SK-N-SH treated with all-trans-retinoic acid at 6 μM for 48 hours (cell line): ENCODE results near the gene CDKN2B-AS1.

ENCODE experiments used
- ARNTL ChIP-seq: fragments of 450-650 bp; formaldehyde crosslinking; IDR thresholded peaks from 2 replicates; pipeline ENCODE4 v1.5.0; 2020; ENCODE audit warnings: low read depth, mild to moderate bottlenecking, moderate library complexity, borderline replicate concordance
- GLIS3 ChIP-seq: fragments of 250-450 bp; sonication (Bioruptor Pico); IDR thresholded peaks from 2 replicates; pipeline ENCODE4 v1.5.0; 2020; ENCODE audit warnings: mild to moderate bottlenecking, moderate library complexity
- PPARA ChIP-seq: fragments of 250-450 bp; sonication (Bioruptor Pico); IDR thresholded peaks from 2 replicates; pipeline ENCODE4 v1.5.0; 2020; ENCODE audit warnings: mild to moderate bottlenecking, borderline replicate concordance
- RARB ChIP-seq: fragments of 250-450 bp; sonication (Bioruptor Pico); IDR thresholded peaks from 2 replicates; pipeline ENCODE4 v1.8.0; 2021; ENCODE audit warnings: mild to moderate bottlenecking, moderate library complexity
- TCF4 ChIP-seq: fragments of 250-450 bp; sonication (Bioruptor Pico); IDR thresholded peaks from 2 replicates; pipeline ENCODE4 v1.8.0; 2021; ENCODE audit warnings: mild to moderate bottlenecking, moderate library complexity, borderline replicate concordance
- TOX ChIP-seq: fragments of 250-450 bp; sonication (Bioruptor Pico); IDR thresholded peaks from 2 replicates; pipeline ENCODE4 v1.8.0; 2021; ENCODE audit warnings: mild to moderate bottlenecking, moderate library complexity, borderline replicate concordance
- ZFP3 ChIP-seq: fragments of 250-450 bp; sonication (Bioruptor Pico); IDR thresholded peaks from 2 replicates; pipeline ENCODE4 v1.5.0; 2020; ENCODE audit warnings: mild to moderate bottlenecking, moderate library complexity
- ZFP30 ChIP-seq: fragments of 450-650 bp; formaldehyde crosslinking; IDR thresholded peaks from 2 replicates; pipeline ENCODE4 v1.5.0; 2022; ENCODE audit warnings: mild to moderate bottlenecking, moderate library complexity
- ZNF70 ChIP-seq: fragments of 450-650 bp; formaldehyde crosslinking; IDR thresholded peaks from 2 replicates; pipeline ENCODE4 v1.5.0; 2020; ENCODE audit warnings: mild to moderate bottlenecking, moderate library complexity
- TF ChIP-seq, protein P1 (sequence below): fragments of 250-450 bp; sonication (Bioruptor Pico); IDR thresholded peaks from 2 replicates; pipeline ENCODE4 v1.8.0; 2020; ENCODE audit warnings: mild to moderate bottlenecking, moderate library complexity, borderline replicate concordance
- TF ChIP-seq, protein P2 (sequence below): fragments of 250-450 bp; sonication (Bioruptor Pico); IDR thresholded peaks from 2 replicates; pipeline ENCODE4 v1.5.1; 2020; ENCODE audit warnings: low read depth, mild to moderate bottlenecking, moderate library complexity
- TF ChIP-seq, protein P3 (sequence below): fragments of 250-450 bp; sonication (Bioruptor Pico); IDR thresholded peaks from 2 replicates; pipeline ENCODE4 v1.5.0; 2020; ENCODE audit warnings: mild to moderate bottlenecking, moderate library complexity
- TF ChIP-seq, protein P4 (sequence below): fragments of 250-450 bp; sonication (Bioruptor Pico); IDR thresholded peaks from 2 replicates; pipeline ENCODE4 v1.8.0; 2021; ENCODE audit warnings: low read depth, mild to moderate bottlenecking, moderate library complexity, borderline replicate concordance

DNA sequence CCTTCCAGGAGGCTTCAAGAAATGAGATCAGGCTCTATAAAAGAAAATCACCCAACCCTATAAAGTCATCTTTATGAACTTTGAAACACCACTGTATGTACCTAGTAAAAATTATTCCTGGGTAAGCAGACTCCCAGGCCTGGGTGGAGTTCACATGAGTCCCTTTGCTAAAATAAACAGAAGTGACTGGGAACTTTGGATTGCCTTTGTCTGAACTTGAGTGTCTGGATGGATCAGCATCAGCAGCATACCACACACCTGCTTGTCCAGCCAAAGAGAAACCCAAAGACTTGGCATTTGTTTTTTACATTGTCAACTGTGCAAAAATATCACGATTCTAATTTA, 94.1 kb downstream of the CDKN2B-AS1 start:
- TF ChIP-seq ZFP30 (CRISPR knock-in tag): no peak
- TF ChIP-seq, protein P1, sequence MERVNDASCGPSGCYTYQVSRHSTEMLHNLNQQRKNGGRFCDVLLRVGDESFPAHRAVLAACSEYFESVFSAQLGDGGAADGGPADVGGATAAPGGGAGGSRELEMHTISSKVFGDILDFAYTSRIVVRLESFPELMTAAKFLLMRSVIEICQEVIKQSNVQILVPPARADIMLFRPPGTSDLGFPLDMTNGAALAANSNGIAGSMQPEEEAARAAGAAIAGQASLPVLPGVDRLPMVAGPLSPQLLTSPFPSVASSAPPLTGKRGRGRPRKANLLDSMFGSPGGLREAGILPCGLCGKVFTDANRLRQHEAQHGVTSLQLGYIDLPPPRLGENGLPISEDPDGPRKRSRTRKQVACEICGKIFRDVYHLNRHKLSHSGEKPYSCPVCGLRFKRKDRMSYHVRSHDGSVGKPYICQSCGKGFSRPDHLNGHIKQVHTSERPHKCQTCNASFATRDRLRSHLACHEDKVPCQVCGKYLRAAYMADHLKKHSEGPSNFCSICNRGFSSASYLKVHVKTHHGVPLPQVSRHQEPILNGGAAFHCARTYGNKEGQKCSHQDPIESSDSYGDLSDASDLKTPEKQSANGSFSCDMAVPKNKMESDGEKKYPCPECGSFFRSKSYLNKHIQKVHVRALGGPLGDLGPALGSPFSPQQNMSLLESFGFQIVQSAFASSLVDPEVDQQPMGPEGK (CRISPR knock-in tag): no peak
- no peak for TF ChIP-seq ARNTL (CRISPR knock-in tag)
- TF ChIP-seq, protein P2, sequence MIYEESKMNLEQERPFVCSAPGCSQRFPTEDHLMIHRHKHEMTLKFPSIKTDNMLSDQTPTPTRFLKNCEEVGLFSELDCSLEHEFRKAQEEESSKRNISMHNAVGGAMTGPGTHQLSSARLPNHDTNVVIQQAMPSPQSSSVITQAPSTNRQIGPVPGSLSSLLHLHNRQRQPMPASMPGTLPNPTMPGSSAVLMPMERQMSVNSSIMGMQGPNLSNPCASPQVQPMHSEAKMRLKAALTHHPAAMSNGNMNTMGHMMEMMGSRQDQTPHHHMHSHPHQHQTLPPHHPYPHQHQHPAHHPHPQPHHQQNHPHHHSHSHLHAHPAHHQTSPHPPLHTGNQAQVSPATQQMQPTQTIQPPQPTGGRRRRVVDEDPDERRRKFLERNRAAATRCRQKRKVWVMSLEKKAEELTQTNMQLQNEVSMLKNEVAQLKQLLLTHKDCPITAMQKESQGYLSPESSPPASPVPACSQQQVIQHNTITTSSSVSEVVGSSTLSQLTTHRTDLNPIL (CRISPR knock-in tag): no peak
- TF ChIP-seq GLIS3 (CRISPR knock-in tag): no peak
- TF ChIP-seq, protein P3, sequence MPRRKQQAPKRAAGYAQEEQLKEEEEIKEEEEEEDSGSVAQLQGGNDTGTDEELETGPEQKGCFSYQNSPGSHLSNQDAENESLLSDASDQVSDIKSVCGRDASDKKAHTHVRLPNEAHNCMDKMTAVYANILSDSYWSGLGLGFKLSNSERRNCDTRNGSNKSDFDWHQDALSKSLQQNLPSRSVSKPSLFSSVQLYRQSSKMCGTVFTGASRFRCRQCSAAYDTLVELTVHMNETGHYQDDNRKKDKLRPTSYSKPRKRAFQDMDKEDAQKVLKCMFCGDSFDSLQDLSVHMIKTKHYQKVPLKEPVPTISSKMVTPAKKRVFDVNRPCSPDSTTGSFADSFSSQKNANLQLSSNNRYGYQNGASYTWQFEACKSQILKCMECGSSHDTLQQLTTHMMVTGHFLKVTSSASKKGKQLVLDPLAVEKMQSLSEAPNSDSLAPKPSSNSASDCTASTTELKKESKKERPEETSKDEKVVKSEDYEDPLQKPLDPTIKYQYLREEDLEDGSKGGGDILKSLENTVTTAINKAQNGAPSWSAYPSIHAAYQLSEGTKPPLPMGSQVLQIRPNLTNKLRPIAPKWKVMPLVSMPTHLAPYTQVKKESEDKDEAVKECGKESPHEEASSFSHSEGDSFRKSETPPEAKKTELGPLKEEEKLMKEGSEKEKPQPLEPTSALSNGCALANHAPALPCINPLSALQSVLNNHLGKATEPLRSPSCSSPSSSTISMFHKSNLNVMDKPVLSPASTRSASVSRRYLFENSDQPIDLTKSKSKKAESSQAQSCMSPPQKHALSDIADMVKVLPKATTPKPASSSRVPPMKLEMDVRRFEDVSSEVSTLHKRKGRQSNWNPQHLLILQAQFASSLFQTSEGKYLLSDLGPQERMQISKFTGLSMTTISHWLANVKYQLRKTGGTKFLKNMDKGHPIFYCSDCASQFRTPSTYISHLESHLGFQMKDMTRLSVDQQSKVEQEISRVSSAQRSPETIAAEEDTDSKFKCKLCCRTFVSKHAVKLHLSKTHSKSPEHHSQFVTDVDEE (CRISPR knock-in tag): no peak
- no peak for TF ChIP-seq ZNF70 (CRISPR knock-in tag)
- no peak for TF ChIP-seq RARB
- TF ChIP-seq PPARA (CRISPR knock-in tag): no peak
- no peak for TF ChIP-seq ZFP3 (CRISPR knock-in tag)
- no peak for TF ChIP-seq TOX (CRISPR knock-in tag)
- TF ChIP-seq TCF4 (CRISPR knock-in tag): no peak
- TF ChIP-seq, protein P4, sequence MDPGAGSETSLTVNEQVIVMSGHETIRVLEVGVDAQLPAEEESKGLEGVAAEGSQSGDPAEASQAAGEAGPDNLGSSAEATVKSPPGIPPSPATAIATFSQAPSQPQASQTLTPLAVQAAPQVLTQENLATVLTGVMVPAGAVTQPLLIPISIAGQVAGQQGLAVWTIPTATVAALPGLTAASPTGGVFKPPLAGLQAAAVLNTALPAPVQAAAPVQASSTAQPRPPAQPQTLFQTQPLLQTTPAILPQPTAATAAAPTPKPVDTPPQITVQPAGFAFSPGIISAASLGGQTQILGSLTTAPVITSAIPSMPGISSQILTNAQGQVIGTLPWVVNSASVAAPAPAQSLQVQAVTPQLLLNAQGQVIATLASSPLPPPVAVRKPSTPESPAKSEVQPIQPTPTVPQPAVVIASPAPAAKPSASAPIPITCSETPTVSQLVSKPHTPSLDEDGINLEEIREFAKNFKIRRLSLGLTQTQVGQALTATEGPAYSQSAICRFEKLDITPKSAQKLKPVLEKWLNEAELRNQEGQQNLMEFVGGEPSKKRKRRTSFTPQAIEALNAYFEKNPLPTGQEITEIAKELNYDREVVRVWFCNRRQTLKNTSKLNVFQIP: no peak
